NCI-H2196 (cell line): ENCODE data around the gene VSX2.

Experiments used
- DNase-seq: peaks from one replicate; lab custom pipeline; 2025; ENCODE audit not compliant: unreplicated experiment; lab: John Stamatoyannopoulos, UW

The VSX2 gene

DNA sequence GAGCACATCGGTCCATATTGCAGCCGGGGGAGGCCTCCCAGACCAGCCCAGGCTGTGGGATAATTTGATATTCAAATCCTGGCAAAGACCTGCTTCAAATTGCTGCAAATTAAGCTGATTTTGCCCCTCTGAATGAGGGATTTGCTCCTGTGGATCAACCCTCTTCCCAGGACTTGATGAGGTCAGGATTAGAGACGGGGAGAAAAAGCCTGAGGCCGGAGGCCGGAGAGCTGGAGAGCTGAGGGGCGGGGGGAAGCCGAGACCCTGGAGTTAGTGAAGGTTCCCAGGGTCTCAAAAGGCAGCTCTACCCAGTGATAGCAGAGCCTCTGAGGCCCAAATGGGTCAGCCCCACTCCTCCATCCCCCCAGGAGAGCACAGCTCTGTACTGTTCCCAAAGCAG is 17.5 kb upstream of the VSX2 start:
- no peak for DNase-seq

DNA sequence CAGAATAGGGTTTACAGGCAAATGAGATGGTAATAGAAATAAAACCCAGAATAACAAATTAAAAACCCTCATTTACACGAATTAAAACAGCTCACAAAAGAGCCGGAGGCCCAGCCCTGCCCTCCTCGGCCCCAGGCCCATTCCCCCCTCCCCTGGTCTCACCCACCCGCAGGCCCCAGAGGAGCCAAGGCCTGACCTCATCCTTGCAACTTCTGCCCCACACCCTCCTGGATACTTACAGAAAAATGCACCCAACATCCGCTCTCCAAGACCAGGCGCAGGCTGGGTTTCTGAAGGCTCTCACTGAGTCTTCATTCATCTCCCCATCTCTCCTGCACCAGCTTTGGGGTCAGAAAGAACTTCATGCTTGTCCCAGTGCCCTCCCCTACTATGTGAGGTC is 16.2 kb upstream of the VSX2 start:
- DNase-seq = no peak

DNA sequence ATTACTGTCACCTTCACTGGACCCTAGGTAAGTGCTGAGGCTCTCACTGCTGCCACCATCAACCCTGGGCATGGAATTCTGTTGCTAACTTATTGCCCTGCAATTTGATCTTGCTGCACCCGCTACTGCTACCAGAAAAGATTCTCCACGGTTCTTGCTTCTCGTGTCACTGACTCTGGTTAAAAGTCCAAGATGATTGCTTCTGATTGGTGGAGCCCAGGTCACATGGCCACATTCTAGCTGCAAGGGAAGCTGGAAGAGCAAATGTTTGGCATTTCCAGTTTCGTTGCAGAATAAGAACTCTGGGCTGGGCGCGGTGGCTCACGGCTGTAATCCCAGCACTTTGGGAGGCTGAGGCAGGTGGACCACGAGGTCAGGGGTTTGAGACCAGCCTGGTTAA is 7.5 kb upstream of the VSX2 start:
- no peak for DNase-seq

DNA sequence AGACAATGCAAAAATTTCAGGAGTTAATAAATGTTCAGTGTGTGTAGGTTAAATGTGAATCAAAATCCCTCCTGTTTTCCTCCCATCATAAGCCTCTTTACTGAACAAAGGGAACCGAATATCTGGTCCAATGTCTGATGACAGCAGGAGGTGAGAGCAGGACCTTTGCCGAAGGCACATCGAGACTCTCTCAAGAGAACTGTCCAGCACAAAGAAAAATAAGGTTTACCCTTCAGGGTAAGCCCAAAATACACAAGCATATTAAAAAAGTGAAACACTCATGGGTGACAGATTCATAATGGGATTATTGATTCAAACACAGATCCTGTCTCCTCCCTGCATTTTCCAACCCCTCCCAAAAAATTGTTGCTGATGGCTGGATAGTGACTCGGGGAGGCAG is 4.2 kb upstream of the VSX2 start:
- DNase-seq = no peak

DNA sequence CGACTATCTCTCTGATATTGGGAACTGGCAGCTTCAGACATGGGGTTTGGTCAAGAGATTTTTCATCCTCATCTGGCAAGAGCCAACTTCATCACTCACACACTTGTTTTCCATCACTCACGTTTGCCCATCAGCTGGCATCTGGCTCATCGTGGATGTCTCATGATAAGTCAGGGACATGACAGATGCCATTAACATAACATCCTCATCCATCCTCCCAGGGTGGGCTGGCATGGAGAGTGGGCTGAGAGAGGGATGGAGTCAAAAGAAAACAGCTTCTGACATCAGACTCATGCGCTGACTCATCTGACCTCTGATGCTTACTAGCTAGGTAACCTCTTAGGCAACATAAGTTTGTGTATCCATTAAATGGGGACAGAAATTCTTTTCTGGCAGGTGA is 1.8 kb upstream of the VSX2 start:
- DNase-seq = no peak

DNA sequence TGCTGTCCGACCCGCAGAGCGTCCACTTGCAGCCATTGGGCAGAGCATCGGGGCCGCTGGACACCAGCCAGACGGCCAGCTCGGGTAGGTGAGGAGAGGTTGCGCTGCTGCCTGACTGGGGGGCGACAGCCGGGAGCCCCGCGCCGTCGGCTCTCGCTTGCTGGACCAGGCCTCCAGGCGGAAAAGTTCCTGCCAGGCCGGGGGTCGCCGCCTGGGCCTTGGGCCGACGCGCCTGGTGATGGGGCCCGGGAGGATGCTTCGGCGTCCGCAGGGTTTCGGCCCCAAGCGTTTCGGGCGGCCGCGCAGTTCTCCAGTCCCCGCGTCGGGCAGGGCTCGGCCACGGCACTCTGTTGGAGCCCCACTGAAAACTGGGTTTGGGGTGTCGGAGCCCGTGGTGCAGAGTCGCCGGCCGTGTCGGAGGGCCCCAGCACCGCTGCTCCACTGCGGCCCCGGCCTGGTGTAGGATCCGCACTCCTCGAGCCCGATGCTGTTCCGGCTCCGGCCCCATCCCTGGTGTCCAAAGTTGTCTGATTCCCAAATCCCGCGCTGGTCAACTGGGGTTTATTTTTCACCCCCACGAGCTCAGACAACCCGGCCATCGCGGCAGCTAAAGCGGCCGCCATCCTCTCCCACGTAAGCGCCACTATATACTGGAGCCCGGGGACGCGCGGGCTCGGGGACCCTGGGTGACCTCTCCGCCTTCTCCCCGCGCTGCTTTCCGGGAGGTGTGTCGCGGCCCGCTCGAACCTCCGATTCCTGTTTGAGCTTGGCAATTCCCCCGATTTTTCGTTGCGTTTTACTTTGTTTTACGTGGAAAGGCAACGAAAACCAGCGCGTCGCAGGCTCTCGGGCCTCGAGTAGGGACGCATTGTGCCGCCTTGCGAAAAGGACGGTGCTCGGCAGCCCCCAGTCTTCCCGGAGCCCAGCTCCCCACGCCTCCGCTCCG is 872 bp downstream of the VSX2 start:
- DNase-seq = no peak

DNA sequence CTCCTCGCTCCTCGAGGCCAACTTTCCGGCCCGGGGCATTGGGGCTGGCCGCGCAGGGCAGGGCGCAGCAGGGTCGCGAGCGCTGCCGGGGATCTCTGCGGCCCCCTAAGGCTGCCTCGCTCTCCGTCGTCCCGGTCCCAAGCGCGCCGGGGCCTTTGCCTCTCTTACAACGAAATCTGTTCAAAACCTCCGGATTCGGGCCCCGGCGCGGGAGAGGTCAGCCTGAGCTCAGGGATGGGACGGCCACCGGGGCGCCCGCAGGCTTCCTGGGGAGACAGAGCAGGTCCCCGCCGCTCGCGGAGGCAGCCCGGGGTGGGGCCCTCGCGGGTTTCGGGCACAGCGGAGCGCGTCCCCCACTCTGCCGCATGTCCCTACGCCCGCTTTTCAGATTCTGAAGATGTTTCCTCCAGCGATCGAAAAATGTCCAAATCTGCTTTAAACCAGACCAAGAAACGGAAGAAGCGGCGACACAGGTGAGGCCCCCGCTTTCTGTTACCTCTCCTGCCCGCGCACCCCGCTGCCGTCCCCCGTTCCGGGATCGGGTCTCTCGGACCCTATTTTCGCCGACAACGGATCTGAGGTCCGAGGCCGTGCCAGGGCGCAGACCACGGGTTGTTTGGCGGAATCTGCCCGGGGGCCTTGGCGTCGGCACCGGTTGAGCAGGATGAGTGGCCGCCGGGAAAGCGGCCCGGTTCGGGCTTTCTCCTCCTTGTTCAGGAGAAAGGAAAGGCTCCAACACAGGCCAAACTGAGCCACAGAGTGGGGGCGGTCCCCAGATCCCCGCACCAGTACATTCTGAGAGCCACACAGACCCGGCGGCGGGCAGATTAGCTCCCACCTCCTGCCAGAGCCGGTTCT is 1.8 kb downstream of the VSX2 start:
- DNase-seq = no peak

DNA sequence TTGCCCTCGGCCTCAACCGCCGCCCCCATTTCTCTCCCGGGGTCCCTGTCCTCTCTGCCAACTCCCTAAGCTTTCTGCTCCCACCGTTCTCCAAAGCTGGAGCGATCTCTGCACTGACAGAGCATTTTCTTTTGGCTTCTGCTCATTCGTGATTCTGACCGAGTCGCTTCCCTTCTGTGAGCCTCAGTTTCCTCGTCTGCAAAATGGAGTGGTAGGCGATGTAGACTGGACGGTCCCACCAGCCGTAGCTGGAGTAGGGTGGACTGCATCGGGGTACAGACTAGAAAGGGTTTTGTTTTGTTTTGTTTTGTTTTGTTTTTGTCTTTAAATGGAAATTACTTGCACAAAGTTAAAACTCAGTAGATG is 2.4 kb downstream of the VSX2 start:
- DNase-seq = no peak

DNA sequence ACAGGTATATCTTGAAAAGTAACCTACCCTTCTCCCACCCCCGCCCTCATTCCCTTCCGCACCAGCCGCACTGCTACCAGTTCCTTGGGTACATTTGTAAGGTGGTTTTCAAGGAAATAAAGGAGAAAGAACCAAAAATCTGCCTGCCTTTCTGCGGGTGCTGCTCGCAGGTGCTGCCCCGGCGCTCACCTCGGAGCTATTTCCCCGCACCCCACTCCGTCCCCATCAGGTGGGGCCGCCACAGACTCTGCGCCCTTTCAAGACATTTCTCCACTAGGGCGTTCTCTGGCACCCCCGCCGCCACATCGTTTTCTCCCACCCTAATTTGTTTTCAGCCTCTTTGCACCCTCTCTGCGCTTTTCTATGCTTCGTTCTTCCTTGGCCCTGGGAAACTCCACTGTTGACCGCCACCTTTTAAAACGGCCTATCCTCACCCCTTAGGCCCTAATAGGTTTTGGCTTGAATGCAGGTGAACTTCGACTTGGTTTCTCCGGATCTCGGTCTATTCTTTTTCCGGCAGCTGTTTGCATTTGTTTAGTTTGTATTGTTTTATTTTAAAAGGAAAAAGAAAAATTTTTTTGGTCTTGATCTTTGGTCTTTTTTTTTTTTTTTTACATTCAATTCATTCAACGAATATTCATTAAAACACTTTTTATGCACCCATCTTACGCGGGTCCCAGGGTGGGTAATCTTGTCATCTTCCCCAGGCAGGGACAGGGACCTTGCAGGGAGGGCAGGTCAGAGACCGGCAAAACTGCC is 3.0 kb downstream of the VSX2 start:
- DNase-seq = no peak

DNA sequence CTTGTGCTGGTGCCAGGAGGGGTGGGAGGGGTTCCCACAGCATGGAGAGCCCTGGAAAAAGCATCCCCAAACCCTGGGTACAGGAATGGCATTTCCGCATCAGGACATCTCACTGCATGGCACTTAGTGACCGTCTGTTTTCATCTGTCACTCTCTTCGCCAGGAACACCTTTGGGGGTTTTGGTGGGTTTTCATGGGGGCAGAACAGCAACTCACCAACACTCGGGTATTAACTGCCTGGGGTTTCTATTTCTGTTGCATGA is 3.5 kb downstream of the VSX2 start:
- no peak for DNase-seq

DNA sequence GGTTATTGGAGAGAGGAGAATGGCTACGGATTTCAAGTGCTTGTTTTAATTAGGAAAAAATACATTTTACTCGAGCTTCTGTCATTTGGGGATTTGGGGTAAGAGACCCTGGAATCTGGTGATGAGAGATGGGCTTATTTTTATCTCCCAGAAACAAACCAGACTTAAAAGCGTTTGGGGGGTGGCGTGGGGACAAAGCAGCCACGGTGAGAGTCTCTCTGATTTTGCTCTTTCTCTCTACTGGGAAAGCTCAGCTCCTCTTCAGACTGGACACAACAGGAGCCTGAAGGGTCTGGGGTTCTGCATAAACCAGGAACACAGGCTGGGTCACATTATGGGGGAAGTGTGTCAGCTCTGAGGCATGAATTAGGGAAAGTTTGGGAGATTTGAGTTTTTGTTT is 3.8 kb downstream of the VSX2 start:
- no peak for DNase-seq

DNA sequence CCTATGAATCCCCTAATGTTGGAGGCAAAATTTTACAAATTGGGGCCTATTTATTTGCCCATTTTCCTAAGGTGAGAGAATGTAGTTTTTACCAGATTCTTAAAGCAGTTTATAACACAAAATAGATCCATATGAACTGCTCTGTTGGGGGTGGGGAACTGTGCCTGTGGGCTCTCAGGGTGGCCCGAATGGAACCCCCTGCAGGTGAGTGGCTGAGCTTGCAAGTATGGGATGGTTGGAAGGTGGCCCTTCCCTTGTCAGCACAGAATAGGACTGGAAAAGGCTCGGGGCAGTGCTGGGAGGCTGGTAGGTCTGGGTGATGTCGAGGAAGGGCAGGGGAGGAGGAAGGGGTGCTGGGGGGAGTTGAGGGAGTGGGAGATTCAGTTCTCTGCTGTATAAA is 4.9 kb downstream of the VSX2 start:
- DNase-seq = no peak

DNA sequence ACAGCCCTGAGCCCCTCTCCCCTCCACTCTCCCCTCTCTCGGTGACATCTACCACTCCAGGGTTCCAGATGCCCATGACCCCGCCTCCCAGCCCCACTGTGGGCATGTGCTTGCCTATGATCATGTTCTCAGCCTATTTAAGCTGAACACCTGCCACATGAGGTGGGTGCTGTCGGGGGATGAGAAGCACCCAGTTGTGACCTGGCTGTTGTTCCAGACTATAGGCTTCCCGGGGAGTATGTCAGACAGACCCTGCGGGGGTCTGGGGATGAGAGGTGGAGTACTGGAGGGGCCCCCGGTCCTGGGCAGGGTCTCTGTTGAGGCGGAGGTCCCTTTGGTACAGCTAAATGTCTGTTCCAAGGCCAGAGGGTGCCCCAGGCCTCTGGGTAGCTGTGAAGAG is 6.0 kb downstream of the VSX2 start:
- no peak for DNase-seq

DNA sequence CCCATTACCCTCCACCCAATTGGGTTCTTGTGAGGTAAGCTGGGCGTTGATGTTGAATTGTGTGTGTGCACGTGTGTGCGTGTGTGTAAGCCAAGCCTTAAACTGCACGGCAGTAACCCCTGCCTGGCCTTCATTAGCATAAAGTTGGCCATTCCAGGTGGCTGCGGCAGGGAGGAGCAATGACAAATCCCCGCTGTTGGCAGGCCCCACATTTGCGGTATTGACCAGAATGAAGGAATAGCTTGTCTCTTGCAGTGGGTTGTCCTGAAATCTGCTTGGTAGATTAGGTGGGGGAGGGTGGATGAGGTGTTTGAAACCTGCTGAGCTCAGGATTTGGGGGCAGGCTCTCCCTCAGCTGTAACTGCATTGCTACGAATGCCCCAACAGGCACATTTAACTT is 7.3 kb downstream of the VSX2 start:
- DNase-seq = no peak

DNA sequence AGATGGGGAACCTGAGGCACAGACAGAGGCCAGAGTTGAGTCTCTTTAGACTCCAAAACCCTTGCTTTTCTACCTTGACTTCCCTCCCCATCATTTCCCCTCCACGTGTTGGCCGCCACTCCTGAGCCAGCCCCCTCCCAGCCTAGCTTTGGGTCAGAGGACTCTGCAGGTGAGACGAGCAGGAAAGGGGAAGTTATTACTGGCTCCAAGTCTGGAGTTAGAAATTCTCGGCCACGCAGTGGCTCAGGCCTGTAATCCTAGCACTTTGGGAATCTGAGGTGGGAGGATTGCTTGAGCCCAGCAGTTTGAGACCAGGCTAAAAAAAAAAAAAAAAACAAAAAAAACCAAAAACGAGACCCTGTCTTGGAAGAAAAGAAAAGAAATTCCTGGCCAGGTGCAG is 8.8 kb downstream of the VSX2 start:
- no peak for DNase-seq

DNA sequence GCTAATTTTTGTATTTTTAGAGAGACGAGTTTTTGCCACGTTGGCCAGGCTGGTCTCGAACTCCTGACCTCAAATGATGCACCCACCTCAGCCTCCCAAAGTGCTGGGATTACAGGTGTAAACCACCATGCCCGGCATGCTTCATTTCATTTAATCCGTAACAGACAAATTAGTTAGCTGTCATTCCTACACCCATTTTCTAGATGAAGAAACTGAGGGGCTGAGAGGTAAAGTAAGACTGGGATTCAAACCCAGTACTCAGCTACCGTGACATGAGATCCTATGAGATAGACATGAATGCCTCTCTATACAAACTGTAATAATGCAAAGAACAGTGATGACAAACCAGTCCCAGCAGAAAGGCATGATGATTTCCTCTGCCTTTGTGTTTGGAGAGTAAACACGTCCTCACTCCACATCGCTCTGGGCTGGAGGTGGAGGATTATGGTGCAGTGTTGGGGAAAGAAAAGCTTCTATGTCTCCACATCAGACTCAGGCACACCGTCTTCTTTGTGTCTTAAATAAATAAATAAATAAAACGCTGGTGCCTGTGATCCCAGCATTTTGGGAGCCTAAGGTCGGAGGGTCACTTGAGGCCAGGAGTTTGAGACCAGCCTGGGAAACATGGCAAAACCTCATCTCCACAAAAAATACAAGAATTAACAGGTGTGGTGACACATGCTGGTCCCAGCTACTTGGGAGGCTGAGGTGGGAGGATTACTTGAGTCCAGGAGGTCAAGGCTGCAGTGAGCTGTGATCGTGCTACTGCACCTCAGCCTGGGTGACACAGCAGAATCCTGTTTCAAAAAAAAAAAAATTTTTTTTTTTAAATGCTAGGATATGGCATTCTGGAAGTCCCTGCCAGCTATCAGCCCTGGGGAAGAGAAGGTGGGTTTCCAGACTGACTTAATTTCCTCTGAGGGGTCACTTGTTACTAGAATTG is 10.5 kb downstream of the VSX2 start:
- no peak for DNase-seq

DNA sequence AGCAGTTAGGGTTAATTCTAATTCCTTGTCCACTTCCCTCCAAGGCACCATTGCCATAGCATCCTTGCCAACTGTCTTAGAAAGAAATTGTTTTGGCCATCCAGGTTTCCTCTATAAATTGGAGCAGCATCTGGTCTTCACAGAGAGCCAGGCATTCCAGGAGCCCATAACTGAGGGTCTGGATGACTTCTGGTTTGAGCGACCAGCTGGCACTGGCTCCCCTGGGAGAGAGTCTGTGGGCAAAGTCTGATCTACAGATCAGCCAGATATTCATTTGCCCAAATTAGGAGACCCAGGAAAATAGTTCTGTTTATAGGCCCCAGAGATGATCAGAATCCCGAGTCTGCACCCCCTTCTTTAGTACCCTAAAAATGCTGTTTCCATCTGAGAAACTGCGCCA is 16.0 kb downstream of the VSX2 start:
- DNase-seq = no peak

DNA sequence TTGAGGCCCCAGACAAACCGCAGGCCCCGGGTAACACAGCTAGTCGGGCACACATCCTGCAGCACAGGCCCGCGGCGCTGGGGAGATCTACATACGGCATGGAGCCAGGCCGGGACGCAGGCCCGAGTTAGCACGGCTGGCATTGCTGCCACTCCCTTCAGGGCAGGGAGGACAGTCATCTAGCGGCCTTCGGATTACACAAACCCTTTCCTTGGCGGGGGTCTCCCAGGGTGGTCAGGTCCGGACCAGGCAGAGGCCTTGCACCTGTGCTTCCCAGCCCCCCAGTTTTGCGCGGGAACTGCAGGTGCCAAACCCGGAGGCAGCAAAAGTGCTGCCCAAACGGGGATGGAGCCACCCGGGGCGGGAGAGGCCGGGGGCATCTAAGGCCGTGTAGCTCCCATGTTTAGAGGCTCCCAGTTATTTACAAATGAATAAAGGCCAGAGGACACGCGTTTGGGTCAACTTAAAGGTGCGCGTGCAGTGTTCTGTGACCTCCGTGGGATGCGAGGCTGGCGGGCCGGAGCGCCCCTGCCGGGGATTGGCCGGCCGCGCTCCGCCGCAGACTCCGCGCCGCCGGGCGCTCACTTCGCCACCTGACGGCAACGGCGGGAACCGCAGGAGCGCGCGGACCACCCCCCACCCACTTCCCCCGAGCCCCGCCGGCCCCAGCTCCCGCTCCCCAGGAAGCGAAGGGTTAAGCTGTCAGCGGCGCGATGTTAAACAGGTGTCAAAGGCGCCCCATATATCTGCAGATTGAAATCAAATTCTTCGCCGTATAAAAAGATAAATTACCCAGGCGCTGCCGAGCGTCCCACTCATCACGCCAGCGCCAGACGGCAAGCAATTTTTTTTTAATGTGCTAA is 18.1 kb downstream of the VSX2 start:
- peak; percentile 55 for DNase-seq

DNA sequence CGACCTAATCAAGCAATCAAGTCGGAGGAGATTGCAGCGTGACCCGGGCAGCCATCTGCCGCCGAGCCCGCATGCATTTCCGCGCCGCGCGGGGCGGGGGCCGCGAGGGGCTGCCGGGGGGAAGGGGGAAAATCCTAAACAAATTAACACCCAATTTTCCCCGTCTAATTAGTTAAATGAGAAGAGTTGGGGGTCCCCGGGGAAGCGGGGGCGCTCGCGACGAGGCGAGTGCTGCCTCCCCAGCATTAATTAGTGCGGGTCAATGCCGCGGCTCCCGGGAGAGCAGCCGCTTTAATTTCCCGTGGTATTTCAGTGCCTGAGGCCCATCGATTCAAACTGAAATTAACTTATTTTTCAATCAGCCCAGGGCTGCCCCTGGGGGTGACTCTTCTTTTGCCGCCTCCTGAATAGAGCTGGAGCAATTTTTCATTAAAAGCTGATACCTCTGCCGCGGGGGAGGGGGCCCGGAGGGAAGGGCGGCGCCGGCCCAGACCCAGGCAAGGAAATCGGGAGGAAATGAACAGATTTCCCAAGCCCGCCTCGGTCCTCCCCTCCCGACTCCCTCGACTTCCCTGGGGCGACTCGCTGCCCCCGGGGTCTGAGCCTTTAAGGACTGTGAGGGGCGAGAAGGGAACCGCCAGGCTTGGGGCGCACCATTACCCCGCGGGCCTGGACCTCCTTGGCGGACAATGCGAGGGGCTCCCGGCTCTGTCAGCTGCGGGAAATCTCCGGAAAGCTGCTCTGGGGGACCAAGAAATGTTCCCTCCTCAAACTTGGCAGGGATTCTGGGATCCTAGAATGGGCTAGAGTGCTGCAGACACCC is 18.9 kb downstream of the VSX2 start:
- DNase-seq = no peak
